Activated naive CD4-positive, alpha-beta T cell treated with anti-CD3 and anti-CD28 coated beads, Interleukin-2, amount 50 U/mL, for 16 hours (primary cell): ENCODE data around the gene CYP24A1.

Source experiments
- DNase-seq: peaks from one replicate; pipeline ENCODE4 v3.0.0-alpha.2; 2020

The CYP24A1 gene

DNA sequence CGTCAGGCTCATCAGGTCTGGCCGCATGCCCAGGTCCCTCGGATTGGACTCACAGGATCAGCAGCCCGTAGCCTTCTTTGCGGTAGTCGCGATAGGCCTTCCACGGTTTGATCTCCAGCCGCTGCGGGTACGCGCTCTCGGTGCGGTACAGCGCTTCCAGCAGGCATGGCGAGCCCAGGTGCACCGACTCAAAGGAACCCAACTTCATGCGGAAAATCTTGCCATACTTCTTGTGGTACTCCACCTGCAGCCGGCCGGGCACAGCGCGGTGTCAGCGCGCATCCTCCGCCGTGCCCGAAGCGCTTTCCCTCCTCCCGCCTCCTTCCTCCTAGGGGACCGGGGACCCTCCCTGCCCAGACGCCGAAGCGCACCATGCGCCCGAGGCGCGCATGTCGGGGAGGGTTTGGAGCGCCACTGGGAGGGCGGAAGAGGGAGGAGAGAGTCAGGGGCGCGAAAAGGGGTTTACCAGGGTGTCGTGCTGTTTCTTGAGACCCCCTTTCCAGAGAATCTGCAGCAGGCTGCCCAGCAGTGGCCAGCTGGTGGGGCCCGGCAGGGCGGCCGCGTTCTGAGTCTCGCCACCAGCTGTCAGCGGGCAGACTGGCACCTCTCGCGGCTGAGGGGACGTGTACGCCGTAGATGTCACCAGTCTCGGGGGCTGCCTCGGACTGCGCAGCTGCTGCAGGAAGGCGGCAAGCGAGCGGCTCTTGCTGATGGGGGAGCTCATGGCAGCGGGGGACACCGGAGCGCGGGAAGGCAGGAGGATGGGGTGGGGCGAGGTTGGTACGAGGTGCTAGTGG, 732 bp downstream of the CYP24A1 start:
- no peak for DNase-seq

DNA sequence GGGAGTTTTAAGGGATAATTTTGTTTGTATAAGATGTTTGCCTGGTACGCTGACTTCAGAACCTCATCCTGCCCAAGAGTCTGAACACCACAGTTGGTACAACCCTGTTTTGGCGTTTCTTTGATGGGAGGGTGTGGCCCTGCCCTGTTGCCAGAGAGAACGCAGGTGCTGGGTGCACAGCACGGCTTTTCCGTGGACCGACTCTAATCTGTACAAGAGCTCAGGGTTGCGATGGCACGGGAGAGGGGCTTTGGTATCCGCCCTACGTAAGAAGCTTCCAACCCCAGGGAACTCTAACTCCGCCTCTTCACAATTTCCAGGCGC, 1.3 kb downstream of the CYP24A1 start:
- DNase-seq: no peak

DNA sequence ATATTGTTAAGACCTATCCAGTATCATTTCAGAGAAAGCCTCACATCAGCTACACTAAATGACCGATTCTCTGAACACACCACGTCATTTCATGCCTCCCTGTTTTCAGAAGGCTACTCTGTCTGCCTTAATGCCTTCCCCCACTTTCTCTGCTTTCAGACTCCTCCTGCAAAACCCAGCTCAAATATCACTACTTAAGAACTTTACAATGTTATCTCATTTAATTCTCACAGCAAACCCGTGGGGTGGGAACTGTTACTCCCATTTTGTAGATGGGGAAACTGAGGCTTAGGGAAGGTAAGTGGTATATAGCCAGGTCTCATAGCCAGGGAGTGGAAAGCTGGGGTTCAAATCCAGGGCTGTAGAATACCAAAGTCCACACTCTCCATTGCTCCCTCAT, 2.8 kb downstream of the CYP24A1 start:
- no peak for DNase-seq

DNA sequence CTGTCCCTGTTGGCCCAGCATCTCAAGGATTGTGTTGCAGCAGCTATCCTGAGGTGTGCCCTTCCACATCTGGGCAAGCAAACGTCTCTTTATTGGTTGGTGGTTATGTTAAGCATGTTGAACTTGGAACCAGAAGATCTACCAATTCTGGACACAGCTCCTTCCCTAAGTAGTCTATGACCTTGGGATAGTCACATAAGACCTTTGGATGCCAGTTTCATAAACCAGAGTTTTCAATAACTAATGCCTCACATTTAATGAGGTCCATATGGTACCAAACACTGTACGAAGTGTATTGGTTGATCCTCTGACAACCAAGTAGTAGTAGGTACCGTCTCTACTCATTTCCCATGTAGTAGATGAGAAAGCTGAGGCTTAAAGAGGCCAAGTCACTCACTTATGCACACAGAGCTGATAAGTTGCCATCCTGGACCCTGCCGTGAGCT, 3.7 kb downstream of the CYP24A1 start:
- DNase-seq: no peak

DNA sequence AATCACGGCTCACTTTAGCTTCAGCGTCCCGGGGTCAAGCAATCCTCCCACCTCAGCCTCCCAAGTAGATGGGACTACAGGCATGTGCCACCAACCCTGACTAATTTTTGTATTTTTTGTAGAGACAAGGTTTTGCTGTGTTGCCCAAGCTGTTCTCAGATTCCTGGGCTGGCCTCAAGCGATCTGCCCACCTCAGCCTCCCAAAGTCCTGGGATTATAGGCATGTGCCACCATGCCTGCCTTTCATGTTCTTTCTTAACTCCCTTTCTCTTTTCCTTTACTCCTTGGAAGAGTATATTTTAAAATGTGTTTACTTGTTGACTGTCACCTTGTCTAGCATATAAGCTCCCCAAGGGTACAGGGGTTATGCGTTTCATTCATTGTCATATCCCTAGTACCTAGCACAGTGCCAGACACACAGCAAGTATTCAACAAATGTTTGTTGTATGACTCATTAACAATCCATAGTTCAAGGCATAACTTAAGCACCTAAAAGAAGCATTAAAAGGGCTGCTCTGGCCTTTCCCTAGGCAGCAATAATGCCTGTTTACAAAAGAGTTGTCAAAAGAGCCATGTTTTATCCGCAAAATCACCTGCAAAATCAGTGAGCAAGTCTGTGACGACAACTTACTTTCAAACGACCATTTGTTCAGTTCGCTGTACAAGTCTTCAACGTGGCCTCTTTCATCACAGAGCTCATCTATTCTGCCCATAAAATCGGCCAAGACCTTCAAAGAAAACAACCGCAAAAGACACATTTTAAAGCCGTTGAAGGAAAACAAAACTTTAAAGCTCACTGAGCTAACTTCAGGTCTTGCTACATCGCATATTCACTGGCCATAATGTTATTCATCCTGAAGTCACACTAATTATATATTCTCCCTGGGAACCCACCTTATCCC, 4.6 kb downstream of the CYP24A1 start:
- DNase-seq: no peak

DNA sequence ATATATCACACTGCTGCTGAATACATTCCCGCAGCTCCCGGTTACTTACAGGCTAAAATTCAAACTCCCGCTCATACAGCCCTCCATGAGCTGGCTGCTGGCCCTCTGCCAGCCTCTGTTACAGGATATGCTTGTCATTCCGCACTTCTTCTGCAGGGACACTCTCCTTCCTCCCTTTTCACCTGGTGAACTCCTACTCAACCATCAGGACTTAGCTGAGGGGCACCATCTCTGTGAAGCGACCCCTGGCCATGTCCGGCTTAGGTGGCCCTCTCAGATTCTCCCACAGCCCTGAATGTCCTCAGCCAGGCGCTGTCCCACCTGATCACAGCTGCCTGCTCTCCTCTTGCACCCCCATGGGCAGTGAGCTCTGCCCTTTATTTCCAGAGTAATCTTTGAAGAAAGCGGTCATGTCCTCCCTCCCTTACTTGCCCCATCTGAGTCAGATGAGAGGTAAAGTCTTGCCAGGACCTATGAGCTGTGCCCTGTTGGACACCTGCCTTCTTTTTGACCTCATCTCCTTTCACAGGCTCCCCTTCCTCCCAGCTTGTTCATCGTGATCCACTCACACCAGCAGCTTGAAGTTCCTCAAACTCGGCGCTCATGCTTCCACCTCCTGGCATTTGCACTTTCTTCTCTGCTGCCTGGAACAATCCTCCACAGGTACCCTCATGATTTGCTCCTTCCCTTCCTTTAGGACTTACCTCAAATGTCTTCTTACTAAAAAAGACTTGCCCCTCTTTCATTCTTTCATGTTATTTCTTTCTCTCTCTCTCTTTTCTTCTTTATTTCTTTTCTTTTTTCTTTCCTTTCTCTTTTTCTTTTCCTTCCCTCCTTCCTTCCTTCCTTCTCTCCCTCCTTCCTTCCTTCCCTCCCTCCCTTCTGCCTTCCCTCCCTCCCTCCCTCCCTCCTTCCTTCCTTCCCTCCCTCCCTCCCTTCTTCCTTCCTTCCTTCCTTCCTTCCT, 5.6 kb downstream of the CYP24A1 start:
- no peak for DNase-seq

DNA sequence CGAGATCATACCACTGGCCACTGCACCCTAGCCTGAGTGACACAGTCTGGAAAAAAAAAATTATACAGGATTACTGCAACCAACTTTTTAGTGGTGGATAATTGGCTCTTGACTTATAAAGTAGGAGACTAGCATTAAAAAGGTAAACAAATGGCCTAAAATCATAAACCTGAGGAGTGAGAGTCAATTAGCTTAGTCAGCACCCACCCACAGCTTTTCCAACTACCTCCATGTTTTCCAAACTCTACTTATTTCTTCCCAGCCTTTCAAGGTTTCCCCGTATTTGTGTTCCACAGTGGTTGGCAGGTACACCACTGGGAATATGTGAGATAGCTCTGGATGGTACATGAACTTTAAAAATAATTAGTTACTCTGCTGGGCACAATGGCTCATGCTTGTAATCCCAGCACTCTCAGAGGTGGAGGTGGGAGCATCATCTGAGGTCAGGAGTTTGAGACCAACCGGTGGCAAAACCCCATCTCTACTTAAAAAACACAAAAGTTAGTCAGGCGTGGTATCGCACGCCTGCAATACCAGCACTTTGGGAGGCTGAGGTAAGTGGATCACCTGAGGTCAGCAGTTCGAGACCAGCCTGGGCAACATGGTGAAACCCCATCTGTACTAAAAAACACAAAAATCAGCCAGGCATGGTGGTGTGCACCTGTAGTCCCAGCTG, 6.7 kb downstream of the CYP24A1 start:
- no peak for DNase-seq

DNA sequence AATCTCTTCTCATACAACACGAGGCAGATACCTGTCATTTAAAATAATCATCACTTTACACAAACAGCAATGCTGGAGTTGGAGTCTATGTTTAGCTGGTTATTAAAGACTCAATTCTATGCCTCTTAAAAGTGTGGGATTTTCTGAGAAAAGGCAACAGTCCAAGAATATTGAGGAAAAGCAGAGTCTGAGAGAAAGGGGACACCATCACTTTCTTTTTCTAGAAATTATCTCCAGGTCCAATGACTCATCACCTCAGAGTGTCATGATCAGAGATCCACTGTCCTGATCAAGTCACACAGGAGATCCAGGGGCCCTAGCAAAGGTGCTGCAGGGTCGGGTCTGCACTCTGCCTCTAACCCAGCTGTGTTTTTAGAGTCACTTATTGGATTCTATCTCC, 8.0 kb downstream of the CYP24A1 start:
- no peak for DNase-seq

DNA sequence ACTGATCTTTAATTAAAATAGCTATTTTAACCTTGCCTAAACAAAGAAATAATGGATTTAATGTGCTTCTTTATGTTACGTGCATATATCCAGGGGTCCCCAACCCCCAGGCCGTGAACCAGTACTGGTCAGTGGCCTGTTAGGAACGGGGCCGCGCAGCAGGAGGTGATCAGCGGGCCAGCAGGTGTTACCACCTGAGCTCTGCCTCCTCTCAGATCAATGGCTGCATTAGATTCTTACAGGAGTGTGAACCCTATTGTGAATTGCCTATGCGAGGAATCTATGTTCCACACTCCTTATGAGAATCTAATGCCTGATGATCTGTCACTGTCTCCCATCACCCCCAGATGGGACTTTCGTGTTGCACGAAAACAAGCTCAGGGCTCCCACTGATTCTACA, 8.8 kb downstream of the CYP24A1 start:
- DNase-seq: no peak

DNA sequence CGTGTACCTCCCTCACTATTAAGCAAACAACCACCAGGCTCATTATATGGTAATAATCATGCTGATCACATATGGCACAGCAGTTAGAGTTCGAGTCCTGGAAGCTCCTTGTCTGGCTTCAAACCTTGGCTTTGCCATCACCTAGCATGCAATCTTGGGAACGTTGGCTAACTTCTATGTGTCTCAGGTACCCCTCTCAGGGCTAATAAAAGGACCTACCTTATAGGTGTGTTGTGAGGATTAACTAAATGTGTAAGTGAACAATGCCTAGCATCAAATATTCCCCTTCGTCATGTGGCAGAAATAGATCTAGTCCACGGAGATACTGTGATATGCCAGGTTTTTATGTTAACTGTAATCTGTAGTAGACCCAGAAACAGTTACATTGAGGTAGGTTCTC, 10.4 kb downstream of the CYP24A1 start:
- no peak for DNase-seq

DNA sequence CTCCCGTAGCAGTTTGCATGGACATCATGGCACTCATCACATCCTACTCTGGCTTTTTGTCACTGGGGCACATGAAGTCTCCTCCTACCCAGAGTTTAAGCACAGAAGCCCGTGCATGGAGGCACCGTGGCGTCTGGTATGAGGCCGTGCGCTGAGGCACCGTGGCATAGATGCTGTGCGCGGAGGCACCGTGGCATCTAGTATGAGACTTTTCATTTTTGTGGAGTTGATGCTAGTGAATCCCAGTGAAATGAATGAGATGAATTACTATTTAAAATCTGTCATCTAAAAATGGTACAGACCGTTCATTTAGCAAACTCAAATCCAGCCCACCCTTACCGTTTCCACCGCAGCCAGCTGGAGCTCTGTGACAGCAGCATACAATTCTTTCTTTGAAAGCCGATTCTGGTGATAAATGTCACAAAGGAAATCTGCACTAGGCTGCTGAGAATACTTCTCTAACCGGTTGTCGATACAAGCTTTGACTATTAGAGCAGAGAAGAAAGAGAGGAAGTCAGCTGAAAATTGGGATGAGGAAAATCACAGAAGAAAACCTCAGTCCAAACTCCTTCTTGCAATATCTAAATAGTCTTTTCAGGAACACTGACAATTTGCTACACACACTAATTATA, 11.3 kb downstream of the CYP24A1 start:
- no peak for DNase-seq

DNA sequence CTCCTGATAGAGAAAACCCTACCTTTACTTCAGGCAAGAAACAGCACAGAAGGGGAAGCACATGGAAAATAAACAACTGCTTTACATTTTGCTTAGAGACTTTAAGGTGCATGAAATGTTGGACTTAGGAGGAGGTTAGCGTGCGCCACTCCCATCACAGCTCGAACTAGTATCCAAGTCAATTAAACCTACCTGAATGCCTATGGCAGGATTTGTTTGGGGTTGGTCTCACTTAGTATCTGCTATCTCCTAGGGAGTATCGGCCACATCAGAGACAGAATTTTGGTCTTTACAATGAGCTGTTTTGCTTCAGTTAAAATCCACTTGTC, 12.0 kb downstream of the CYP24A1 start:
- DNase-seq: no peak

DNA sequence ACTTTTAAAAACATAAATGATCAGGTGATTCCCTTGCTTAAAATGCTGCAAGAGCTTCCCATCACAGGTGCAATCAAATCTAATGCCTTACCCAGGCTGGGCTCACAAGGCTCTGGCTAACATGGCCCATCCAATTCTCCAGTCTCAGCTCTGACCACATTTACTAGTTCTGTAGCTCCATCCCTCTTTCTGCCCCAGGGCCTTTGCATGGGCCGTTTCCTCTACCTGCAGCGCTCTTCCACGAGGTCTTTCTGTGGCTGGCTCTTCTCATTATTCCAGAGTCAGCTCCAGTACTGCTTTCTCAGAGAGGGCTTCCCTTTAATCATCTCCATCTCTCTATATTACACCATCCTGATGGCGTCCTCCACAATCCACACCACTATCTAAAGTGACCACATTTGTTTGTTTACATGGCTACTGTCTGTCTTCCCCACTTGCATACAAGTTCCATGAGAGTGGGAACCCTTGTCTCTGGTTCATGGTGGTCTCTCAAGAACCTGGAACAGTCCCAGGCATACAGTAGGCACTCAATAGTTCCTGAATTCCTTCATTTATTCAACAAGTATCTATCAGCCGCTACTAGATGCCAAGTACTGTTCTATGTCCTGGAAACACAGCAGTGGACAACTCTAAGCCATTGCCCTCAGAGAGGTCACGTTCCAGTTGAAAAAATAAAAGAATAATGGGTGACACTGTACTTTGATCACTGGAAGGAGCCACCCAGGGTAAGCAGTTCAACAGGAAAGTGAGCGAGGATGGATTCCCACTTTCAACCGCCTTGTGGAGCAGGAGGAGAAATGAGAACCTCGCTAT, 12.6 kb downstream of the CYP24A1 start:
- DNase-seq: no peak

DNA sequence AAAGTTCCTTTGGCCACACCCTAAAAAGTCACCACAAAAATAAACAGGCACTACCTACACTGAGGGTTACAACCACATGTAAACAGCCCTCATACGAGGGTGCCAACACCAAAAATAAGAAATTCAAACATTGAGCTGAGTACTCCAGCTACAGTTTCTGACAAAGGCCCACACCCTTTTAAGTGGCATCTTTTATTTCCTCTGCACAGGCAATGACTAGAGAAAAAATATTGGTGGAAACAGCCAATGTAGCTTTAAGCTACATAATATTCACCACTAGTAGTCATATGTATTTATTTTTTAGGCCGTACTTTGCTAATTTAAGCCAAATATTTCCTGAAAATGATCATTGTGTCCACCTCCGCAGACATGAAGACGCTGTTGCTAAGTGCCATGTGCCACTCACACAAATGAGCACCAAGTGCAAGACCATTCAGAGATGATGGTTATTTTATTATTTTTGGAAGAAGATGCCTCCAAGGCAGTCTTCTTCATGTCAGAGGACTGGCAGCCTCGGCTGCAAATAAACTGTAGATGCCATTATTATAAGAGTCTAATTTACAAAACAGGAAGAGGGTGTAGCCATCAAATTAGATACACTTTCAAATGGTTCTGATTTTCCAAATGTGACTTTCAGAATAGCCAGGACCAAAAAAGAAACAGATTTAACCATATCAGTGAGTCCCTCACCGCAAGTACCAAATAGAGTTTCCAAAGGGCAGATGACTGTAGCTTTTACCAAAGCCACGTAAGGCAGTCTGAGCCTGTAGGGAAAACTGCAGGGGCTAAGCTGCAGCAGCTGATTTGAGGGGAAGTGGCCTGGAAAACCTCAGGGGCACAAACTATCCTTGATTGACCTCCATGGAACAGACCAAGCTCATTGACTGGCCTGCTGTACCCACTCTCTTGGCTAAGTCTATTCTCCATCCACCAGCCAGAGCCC, 13.4 kb downstream of the CYP24A1 start:
- no peak for DNase-seq

DNA sequence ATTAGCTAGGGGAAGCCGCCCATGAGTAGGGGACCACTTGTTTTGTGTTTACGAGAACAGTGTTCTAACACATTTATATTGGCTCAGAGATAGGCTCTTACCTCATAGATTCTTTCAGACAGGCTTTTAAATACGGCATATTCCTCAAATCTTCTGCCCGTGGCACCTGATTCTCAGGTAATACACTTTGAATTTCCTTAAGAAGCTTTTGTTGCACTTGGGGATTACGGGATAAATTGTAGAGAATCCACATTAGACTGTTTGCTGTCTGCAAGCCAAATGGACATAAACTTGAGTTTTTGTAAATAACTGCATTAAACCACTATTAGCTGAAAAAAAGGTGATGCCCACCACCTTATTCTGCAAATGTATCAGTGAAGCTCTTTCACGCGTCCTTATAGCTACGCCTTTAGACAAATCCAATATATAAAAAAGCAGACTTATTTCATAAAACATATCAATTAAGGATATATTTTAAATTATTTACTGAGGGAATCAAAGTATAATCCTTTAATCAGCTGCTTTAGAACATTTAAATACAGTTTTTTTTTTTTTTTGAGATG, 14.8 kb downstream of the CYP24A1 start:
- DNase-seq: no peak

DNA sequence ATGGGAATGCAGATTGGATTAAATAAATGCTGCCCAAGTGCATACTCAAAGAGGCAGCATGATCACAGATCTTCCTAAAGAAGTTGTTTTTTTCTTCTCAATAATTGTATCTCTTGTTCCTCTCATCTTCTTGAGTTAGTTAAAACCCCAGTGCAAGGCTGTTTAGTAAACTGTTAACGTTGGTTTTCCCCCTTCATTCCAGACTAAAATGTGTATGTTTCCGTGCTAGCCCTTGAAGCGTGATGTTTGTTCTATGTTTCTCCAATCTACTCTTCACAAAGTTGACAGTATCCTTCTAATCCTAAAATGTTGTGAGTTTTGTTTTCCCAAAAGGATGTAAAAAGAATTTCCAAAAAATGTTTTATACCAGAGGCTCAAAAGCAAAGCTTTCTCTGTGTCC, 15.6 kb downstream of the CYP24A1 start:
- DNase-seq: no peak

DNA sequence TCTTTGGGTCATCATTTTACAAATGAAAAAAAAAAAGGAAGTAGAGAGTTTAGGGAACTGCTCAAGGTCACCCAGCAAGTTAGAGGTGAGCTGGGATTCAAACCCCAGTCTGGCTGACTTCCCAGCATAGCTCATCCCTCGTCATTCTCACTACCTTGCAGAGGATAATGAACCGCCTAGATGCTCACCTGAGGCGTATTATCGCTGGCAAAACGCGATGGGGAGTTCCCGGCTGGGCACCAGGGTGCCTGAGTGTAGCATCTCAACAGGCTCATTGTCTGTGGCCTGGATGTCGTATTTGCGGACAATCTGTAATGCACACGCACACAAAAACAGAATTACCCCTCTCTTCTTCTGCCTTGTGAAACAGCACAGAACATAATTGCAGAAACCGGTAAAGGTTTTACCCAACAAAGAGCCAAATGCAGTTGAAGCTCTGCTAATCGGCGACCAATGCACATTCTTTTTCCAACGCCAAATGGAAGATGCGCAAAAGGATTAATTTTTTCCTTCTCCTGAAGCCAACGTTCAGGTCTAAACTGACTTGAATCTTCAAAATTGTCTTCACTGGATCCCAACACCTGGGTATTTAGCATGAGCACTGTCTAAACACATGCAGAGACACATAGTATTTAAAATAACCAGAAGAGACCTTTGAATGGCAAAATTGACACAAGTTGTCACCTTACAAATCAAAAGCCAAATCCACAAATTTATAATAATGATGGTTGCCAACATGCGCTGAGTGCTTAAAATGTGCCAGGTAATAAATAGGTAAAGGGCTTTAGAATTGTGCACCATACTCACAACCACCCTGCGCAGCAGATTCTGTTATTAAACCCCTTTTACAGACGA, 16.6 kb downstream of the CYP24A1 start:
- no peak for DNase-seq

DNA sequence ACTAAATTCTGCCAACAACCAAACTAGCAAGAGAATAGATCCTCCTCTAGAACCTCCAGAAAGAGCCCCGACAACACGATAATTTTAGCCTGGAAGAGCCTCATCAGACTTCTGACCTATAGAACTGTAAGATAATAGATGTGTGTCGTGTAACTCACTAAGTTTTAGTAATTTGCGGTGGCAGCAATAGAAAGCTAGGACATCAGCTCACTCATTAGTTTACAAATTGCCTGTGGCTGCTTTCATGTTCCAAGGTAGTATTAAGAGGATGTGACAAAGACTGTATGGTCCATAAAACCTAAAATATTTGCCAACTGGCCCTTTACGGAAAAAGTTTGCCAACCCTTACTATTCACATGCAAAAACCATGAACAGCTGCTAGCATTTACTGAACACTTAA, 17.3 kb downstream of the CYP24A1 start:
- DNase-seq: no peak
